ENCODE results near the gene MUC6.
A peak's percentile ranks its signal among the peaks of the same experiment; 100 is the strongest.

Gene MUC6

DNA sequence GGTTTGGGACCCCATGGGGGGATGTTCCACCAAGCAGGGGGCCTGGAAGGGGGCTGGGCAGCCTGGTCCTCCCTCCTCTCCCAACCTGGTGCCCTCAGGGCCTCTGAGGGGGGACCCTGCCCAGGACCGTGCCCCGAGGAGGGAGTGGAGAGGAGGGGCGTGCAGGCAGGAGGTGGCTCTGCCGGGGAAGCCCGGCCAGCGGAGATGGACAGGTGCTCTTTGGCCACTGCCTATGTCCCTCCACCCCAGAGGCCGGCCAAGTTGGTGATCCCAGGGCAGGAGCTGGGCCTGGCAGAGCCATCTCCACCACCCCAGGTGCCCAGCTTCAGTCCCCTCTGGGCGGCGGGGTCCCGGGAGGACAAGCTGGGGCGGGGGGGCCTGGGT is 40.5 kb upstream of the MUC6 start:
- no peak for DNase-seq
- TF ChIP-seq, protein P1, sequence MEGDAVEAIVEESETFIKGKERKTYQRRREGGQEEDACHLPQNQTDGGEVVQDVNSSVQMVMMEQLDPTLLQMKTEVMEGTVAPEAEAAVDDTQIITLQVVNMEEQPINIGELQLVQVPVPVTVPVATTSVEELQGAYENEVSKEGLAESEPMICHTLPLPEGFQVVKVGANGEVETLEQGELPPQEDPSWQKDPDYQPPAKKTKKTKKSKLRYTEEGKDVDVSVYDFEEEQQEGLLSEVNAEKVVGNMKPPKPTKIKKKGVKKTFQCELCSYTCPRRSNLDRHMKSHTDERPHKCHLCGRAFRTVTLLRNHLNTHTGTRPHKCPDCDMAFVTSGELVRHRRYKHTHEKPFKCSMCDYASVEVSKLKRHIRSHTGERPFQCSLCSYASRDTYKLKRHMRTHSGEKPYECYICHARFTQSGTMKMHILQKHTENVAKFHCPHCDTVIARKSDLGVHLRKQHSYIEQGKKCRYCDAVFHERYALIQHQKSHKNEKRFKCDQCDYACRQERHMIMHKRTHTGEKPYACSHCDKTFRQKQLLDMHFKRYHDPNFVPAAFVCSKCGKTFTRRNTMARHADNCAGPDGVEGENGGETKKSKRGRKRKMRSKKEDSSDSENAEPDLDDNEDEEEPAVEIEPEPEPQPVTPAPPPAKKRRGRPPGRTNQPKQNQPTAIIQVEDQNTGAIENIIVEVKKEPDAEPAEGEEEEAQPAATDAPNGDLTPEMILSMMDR (IDR thresholded peaks at IDR 0.05): no peak
- Mint-ChIP-seq H3K9me3 (no peaks in the 10 kb centered on the region), H3K27me3 (ENCODE audit: low read depth, poor library complexity) (peaks cover 3% of the 10 kb centered on the region), H3K4me1 (peaks cover 20% of the 10 kb centered on the region), H3K27ac (no peak overlapping the region), H3K4me3 (no peak overlapping the region), H3K36me3 (ENCODE audit: low read depth) (no peaks in the 10 kb centered on the region)

- TF ChIP-seq, protein P1 (IDR thresholded peaks at IDR 0.05): no peak
- no peak for DNase-seq
- Mint-ChIP-seq H3K36me3 (ENCODE audit: low read depth) (no peaks in the 10 kb centered on the region), H3K27me3 (ENCODE audit: low read depth, poor library complexity) (no peaks in the 10 kb centered on the region), H3K9me3 (no peaks in the 10 kb centered on the region), H3K4me3 (no peak overlapping the region), H3K27ac (no peak overlapping the region), H3K4me1 (peaks cover 24% of the 10 kb centered on the region)
Measured at GRCh38 chr11:1076061-1076665, 39.6 kb upstream of the MUC6 start.

DNA sequence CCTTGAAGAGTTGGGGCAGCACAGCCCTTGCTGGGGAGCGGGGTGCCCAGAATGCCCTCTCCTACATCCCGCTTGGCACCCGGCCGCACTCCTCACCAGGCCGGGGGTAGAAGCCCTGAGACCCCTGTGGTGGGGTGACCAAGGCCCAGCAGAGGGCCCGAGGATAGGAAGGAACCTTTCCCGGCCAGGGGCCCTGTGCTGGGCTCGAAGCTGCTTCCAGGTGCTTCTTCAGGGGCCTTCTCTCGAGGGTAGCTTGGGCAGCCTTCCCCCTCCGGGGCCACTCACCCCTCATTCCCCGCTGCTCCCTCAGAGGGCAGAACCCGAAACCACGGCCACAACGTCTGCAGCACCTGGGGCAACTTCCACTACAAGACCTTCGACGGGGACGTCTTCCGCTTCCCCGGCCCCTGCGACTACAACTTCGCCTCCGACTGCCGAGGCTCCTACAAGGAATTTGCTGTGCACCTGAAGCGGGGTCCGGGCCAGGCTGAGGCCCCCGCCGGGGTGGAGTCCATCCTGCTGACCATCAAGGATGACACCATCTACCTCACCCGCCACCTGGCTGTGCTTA is 38.9 kb upstream of the MUC6 start:
- H3K4me3 Mint-ChIP-seq: no peak overlapping the region

DNA sequence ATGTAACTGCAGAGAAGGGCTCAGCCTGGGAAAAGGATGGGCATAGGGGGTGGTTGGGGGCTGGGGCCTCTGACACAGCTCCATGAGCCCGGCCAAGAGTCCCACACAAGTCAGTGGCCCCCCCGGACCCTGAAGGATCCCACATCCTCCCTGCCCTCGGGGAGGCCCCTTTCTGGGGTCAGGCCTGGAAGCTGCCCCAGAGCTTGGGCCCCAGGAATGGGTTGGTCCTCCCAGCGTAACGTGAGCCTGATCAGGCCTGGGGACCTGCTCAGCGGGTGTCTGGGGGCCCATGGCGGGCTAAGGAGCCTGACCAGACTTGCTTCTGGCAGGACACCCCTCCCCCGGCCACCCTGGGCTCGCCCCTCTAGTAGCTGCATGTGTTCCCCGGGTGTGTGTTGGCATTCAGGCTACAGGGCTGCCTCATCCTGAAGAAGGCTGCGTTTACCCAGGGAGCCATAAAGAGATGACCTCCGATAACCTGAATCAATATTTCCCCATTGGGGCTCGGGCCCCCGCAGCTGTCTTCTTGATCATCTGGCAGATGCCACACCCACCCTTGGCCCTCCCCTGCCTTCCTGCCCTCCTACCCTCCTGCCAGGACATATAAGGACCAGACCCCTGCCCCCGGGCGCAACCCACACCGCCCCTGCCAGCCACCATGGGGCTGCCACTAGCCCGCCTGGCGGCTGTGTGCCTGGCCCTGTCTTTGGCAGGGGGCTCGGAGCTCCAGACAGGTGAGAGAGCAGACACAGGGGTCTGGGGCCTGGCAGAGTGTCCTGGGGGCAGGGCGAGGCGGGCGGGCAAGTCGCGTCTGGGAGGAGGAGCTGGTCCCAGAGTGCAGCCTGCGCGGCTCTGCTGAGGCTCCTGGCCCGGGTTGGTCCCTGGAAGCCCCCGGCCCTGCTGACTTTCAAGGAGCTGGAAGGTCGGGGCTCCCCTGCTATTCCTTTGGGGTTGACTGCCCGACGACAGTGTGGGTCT is 38.0 kb upstream of the MUC6 start, which contains the start of gene MUC2:
MUC2 (plus strand) TSS at position 631 of the 978 bp plus-strand sequence.
- H3K4me1 Mint-ChIP-seq: peaks cover 24% of the 10 kb centered on the region
- peak; percentile 11 for DNase-seq
- TF ChIP-seq, protein P1 (IDR thresholded peaks at IDR 0.05): no peak

More for the DNA sequence above, 38.9 kb upstream of the MUC6 start:
- no peak for DNase-seq
- TF ChIP-seq, protein P1 (IDR thresholded peaks at IDR 0.05): no peak
- no peaks in the 10 kb centered on the region for H3K36me3 Mint-ChIP-seq (ENCODE audit: low read depth)
- no peaks in the 10 kb centered on the region for H3K9me3 Mint-ChIP-seq
- H3K27me3 Mint-ChIP-seq (ENCODE audit: low read depth, poor library complexity): no peaks in the 10 kb centered on the region
- peak overlapping the region; percentile 60 for H3K27ac Mint-ChIP-seq
- H3K4me1 Mint-ChIP-seq: peaks cover 24% of the 10 kb centered on the region

DNA sequence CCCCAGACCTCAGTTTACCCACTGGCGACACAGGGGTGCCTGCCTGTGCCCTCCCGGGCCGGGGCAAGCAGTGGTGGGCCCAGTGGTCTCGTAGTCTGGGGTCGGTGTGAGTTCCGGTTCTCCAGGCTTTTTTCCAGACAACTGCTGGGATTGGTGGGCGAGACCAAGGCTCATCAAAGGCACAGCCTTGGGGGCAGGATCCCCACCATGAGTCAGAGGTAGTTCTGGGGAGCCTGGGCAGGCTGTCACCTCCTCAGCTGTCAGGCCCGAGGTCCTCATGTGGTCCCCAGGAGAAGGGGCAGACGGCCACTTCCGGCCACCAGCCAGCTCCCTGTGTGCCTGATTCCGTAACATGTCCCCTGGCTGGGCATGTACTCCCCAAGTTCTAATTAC is 37.3 kb upstream of the MUC6 start:
- DNase-seq: no peak
- Mint-ChIP-seq H3K4me1 (peaks cover 24% of the 10 kb centered on the region), H3K9me3 (no peaks in the 10 kb centered on the region), H3K4me3 (no peak overlapping the region), H3K27me3 (ENCODE audit: low read depth, poor library complexity) (peaks cover 13% of the 10 kb centered on the region), H3K27ac (no peak overlapping the region), H3K36me3 (ENCODE audit: low read depth) (no peaks in the 10 kb centered on the region)
- TF ChIP-seq, protein P1 (IDR thresholded peaks at IDR 0.05): no peak

More for the DNA sequence above, 38.0 kb upstream of the MUC6 start, which contains the start of gene MUC2:
- no peaks in the 10 kb centered on the region for H3K36me3 Mint-ChIP-seq (ENCODE audit: low read depth)
- H3K27me3 Mint-ChIP-seq (ENCODE audit: low read depth, poor library complexity): peaks cover 8% of the 10 kb centered on the region
- H3K9me3 Mint-ChIP-seq: no peaks in the 10 kb centered on the region
- peak within 1 kb of the TSS; percentile 60 for H3K27ac Mint-ChIP-seq
- H3K4me3 Mint-ChIP-seq: no peak within 1 kb of the TSS
